Measurements from ENCODE around the gene PRMT5.
A peak's percentile ranks its signal among the peaks of the same experiment; 100 is the strongest.

- peak; percentile 67 for TF ChIP-seq CTCF (IDR thresholded peaks at IDR 0.05; ENCODE audit: low read depth, low read length, poor library complexity, severe bottlenecking)
- TF ChIP-seq EZH2phosphoT487 (IDR thresholded peaks at IDR 0.05; ENCODE audit: borderline replicate concordance, low read length), result no peak
Observed at GRCh38 chr14:22900081-22900799, 28.9 kb downstream of the PRMT5 start.
